ENCODE data around the gene PODNL1.
"Not testable (repeated sequence)": the region's sequence is repeated elsewhere in the genome, so short reads cannot be mapped to it uniquely, and the experiment has no call there.

The PODNL1 gene

GRCh38 chr19:13938301-13939064 is at the start of gene PODNL1:
PODNL1 (minus strand) TSS chr19:13938417; CDS start chr19:13938181, 236 bp downstream.
- no peak for DNase-seq

GRCh38 chr19:13987101-13987890 is 49.1 kb upstream of the PODNL1 start:
- DNase-seq = no peak

- DNase-seq = peak; percentile 91 to 98 (median 96)
Measured at GRCh38 chr19:13986348-13986904, 48.2 kb upstream of the PODNL1 start.

GRCh38 chr19:13985771-13986347 is 47.6 kb upstream of the PODNL1 start:
- peak in 1 of 6 experiments; percentile 47 for DNase-seq

- peak in 1 of 6 experiments; percentile 36 for DNase-seq
Measured at GRCh38 chr19:13984875-13985741, 46.9 kb upstream of the PODNL1 start.

GRCh38 chr19:13984186-13984585 is 46.0 kb upstream of the PODNL1 start:
- DNase-seq = no peak

GRCh38 chr19:13983213-13983889 is 45.1 kb upstream of the PODNL1 start:
- peak in 5 of 6 experiments; percentile 29 to 57 (median 42) for DNase-seq

GRCh38 chr19:13982773-13983172 is 44.6 kb upstream of the PODNL1 start:
- no peak for DNase-seq

- no peak for DNase-seq
Measured at GRCh38 chr19:13981988-13982501, 43.8 kb upstream of the PODNL1 start.

GRCh38 chr19:13981467-13981866 is 43.2 kb upstream of the PODNL1 start:
- DNase-seq = no peak

- DNase-seq = no peak
Measured at GRCh38 chr19:13981021-13981420, 42.8 kb upstream of the PODNL1 start.

GRCh38 chr19:13980340-13980739 is 42.1 kb upstream of the PODNL1 start:
- no peak for DNase-seq

- no peak for DNase-seq
Measured at GRCh38 chr19:13979686-13980085, 41.5 kb upstream of the PODNL1 start.

GRCh38 chr19:13979244-13979615 is 41.0 kb upstream of the PODNL1 start:
- no peak for DNase-seq

- DNase-seq = peak in 2 of 6 experiments; percentile 9 to 34
Measured at GRCh38 chr19:13978351-13979243, 40.4 kb upstream of the PODNL1 start.

GRCh38 chr19:13977803-13978202 is 39.6 kb upstream of the PODNL1 start:
- no peak for DNase-seq

GRCh38 chr19:13976446-13976845 is 38.2 kb upstream of the PODNL1 start:
- no peak for DNase-seq

GRCh38 chr19:13975870-13976269 is 37.7 kb upstream of the PODNL1 start:
- DNase-seq = no peak

- peak; percentile 29 to 69 (median 60) for DNase-seq
Measured at GRCh38 chr19:13974073-13974472, 35.9 kb upstream of the PODNL1 start.

- not testable (repeated sequence) for DNase-seq
Measured at GRCh38 chr19:13973479-13973878, 35.3 kb upstream of the PODNL1 start.
